WTC11 (cell line): ENCODE data around the gene PRTFDC1. TPM values are rescaled to one million over a fixed set of nuclear protein-coding genes. Genes with fewer than 3 reads are reported as not detected.

ENCODE experiments used
- ATAC-seq: fragments of 200-7000 bp; cut with Tn5 transposase; 2 replicates; pipeline ENCODE4 v1.10.0; 2021; ENCODE audit warnings: mild to moderate bottlenecking, moderate library complexity
- CTCF ChIA-PET: fragments of 300-600 bp; sonication (Branson Sonifier 250); formaldehyde crosslinking; loops from one replicate; lab custom pipeline; 2021; ENCODE audit warnings: antibody characterized with exemption; lab: Charles Lee
- POLR2A ChIA-PET: fragments of 350-600 bp; sonication (Branson Sonifier 250); formaldehyde crosslinking; loops from one replicate; lab custom pipeline; 2021; ENCODE audit warnings: antibody characterized with exemption; lab: Charles Lee
- DNase-seq: peaks from one replicate; pipeline ENCODE4 v3.0.0; 2021; ENCODE audit warnings: low spot score
- H3K27ac Mint-ChIP-seq: 2 replicates; pipeline ENCODE4 v1.8.0; 2021; ENCODE audit warnings: mixed read lengths
- H3K27me3 Mint-ChIP-seq: 2 replicates; pipeline ENCODE4 v1.8.0; 2021; ENCODE audit warnings: low read depth, mild to moderate bottlenecking, moderate library complexity, mixed read lengths
- H3K36me3 Mint-ChIP-seq: 2 replicates; pipeline ENCODE4 v1.8.0; 2021; ENCODE audit warnings: mixed read lengths
- H3K4me1 Mint-ChIP-seq: 2 replicates; pipeline ENCODE4 v1.8.0; 2022; ENCODE audit warnings: mixed read lengths
- H3K4me3 Mint-ChIP-seq: 2 replicates; pipeline ENCODE4 v1.8.0; 2021; ENCODE audit warnings: mild to moderate bottlenecking, moderate library complexity, mixed read lengths
- H3K9me3 Mint-ChIP-seq: 2 replicates; pipeline ENCODE4 v1.8.0; 2021; ENCODE audit warnings: mixed read lengths
- ATF1 ChIP-seq: sonication (generic); formaldehyde crosslinking; IDR thresholded peaks from 2 replicates; pipeline ENCODE4 v1.8.1; 2023; ENCODE audit warnings: mild to moderate bottlenecking, moderate library complexity, missing genetic modification reagents
- ATF3 ChIP-seq: sonication (generic); formaldehyde crosslinking; conservative IDR thresholded peaks from 2 replicates; pipeline ENCODE4 v1.8.1; 2022; ENCODE audit warnings: mild to moderate bottlenecking, missing genetic modification reagents
- CREB1 ChIP-seq: sonication (generic); formaldehyde crosslinking; IDR thresholded peaks from 2 replicates; pipeline ENCODE4 v1.8.0; 2023; ENCODE audit warnings: mild to moderate bottlenecking, missing genetic modification reagents
- E2F1 ChIP-seq: sonication (generic); formaldehyde crosslinking; IDR thresholded peaks from 2 replicates; pipeline ENCODE4 v1.8.0; 2022; ENCODE audit warnings: mild to moderate bottlenecking, missing genetic modification reagents
- ELF4 ChIP-seq: sonication (generic); formaldehyde crosslinking; IDR thresholded peaks from 2 replicates; pipeline ENCODE4 v1.8.1; 2022; ENCODE audit warnings: low read depth, mild to moderate bottlenecking, moderate library complexity, missing genetic modification reagents
- EMX1 ChIP-seq: fragments of 250-450 bp; sonication (Bioruptor Pico); IDR thresholded peaks from 2 replicates; pipeline ENCODE4 v1.8.0; 2021; ENCODE audit warnings: mild to moderate bottlenecking
- ETV6 ChIP-seq: sonication (generic); formaldehyde crosslinking; IDR thresholded peaks from 2 replicates; pipeline ENCODE4 v1.8.1; 2022; ENCODE audit warnings: mild to moderate bottlenecking, missing genetic modification reagents
- FOXK1 ChIP-seq: sonication (generic); formaldehyde crosslinking; IDR thresholded peaks from 2 replicates; pipeline ENCODE4 v1.8.0; 2022; ENCODE audit warnings: mild to moderate bottlenecking, moderate library complexity, missing genetic modification reagents
- GTF2I ChIP-seq: fragments of 250-450 bp; sonication (Bioruptor Pico); conservative IDR thresholded peaks from 2 replicates; pipeline ENCODE4 v1.4.0; 2021; ENCODE audit warnings: mild to moderate bottlenecking
- IRF1 ChIP-seq: sonication (generic); formaldehyde crosslinking; IDR thresholded peaks from 2 replicates; pipeline ENCODE4 v1.8.0; 2023; ENCODE audit warnings: missing genetic modification reagents
- IRF2 ChIP-seq: sonication (generic); formaldehyde crosslinking; IDR thresholded peaks from 2 replicates; pipeline ENCODE4 v1.8.0; 2022; ENCODE audit warnings: low read depth, missing genetic modification reagents, borderline replicate concordance
- JAZF1 ChIP-seq: fragments of 250-450 bp; sonication (Bioruptor Pico); IDR thresholded peaks from 2 replicates; pipeline ENCODE4 v1.9.0; 2021; ENCODE audit warnings: moderate library complexity, mild to moderate bottlenecking, inconsistent platforms
- JUN ChIP-seq: sonication (generic); formaldehyde crosslinking; IDR thresholded peaks from 2 replicates; pipeline ENCODE4 v1.8.0; 2023; ENCODE audit warnings: mild to moderate bottlenecking, missing genetic modification reagents
- NFATC4 ChIP-seq: fragments of 250-450 bp; sonication (Bioruptor Pico); IDR thresholded peaks from 2 replicates; pipeline ENCODE4 v1.9.0; 2021; ENCODE audit warnings: mild to moderate bottlenecking
- SMAD4 ChIP-seq: sonication (generic); formaldehyde crosslinking; IDR thresholded peaks from 2 replicates; pipeline ENCODE4 v1.8.0; 2022; ENCODE audit warnings: mild to moderate bottlenecking, missing genetic modification reagents
- TCF7 ChIP-seq: sonication (generic); formaldehyde crosslinking; IDR thresholded peaks from 2 replicates; pipeline ENCODE4 v1.8.0; 2022; ENCODE audit warnings: mild to moderate bottlenecking, low read depth, missing genetic modification reagents, moderate library complexity
- TEAD4 ChIP-seq: sonication (generic); formaldehyde crosslinking; IDR thresholded peaks from 2 replicates; pipeline ENCODE4 v1.8.0; 2022; ENCODE audit warnings: mild to moderate bottlenecking, missing genetic modification reagents
- TP53 ChIP-seq: sonication (generic); formaldehyde crosslinking; IDR thresholded peaks from 2 replicates; pipeline ENCODE4 v1.8.1; 2023; ENCODE audit warnings: mild to moderate bottlenecking, missing genetic modification reagents
- ZBTB21 ChIP-seq: sonication (generic); formaldehyde crosslinking; IDR thresholded peaks from 2 replicates; pipeline ENCODE4 v1.8.1; 2023; ENCODE audit warnings: mild to moderate bottlenecking, missing genetic modification reagents, borderline replicate concordance
- ZMAT4 ChIP-seq: fragments of 250-450 bp; sonication (Bioruptor Pico); IDR thresholded peaks from 2 replicates; pipeline ENCODE4 v1.9.0; 2021; ENCODE audit warnings: mild to moderate bottlenecking
- ZNF138 ChIP-seq: sonication (generic); formaldehyde crosslinking; conservative IDR thresholded peaks from 2 replicates; pipeline ENCODE4 v1.8.1; 2022; ENCODE audit warnings: mild to moderate bottlenecking, moderate library complexity, missing genetic modification reagents
- ZNF219 ChIP-seq: sonication (generic); formaldehyde crosslinking; IDR thresholded peaks from 2 replicates; pipeline ENCODE4 v1.8.0; 2023; ENCODE audit warnings: missing genetic modification reagents, mild to moderate bottlenecking, borderline replicate concordance
- ZNF416 ChIP-seq: fragments of 250-450 bp; sonication (Bioruptor Pico); IDR thresholded peaks from 2 replicates; pipeline ENCODE4 v1.9.0; 2021; ENCODE audit warnings: mild to moderate bottlenecking, inconsistent platforms
- ZNF423 ChIP-seq: fragments of 250-450 bp; sonication (Bioruptor Pico); IDR thresholded peaks from 2 replicates; pipeline ENCODE4 v2.1.2; 2022; ENCODE audit warnings: mild to moderate bottlenecking, moderate library complexity
- total RNA-seq: library from RNA; stranded (reverse); gene quantifications from 3 replicates; pipeline ENCODE4 v1.2.3, GENCODE V29; 2021
- TF ChIP-seq, protein P1 (sequence below): sonication (generic); formaldehyde crosslinking; IDR thresholded peaks from 2 replicates; pipeline ENCODE4 v1.8.1; 2023; ENCODE audit warnings: mild to moderate bottlenecking, missing genetic modification reagents
- TF ChIP-seq, protein P2 (sequence below): fragments of 250-450 bp; sonication (Bioruptor Pico); conservative IDR thresholded peaks from 2 replicates; pipeline ENCODE4 v1.9.0; 2021; ENCODE audit warnings: mild to moderate bottlenecking
- TF ChIP-seq, protein P3 (sequence below): sonication (generic); formaldehyde crosslinking; IDR thresholded peaks from 2 replicates; pipeline ENCODE4 v1.8.1; 2022; ENCODE audit warnings: mild to moderate bottlenecking, moderate library complexity, missing genetic modification reagents

Gene PRTFDC1
- total RNA-seq, 1 experiment from 2014 or later, result 6.1 TPM

DNA sequence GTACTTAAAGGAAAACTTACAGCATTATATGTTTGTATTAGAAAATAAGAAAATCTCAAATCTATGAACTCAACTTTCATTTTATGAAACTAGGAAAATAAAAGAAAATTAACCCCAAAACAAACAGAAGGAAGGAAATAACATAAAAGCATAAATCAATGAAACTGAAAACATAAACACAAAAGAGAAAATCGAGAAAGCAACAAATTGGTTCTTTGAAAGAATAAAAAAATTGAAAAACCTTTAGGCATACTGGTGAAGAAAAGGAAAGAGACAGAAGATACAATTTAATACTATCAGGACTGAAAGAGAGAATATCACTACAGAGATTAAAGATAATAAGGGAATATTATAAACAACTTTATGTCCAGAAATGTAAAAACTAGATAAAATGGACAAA is 21.2 kb downstream of the PRTFDC1 start:
- CTCF ChIA-PET, result no interaction called here

GRCh38 chr10:24930427-24930826 is 22.0 kb downstream of the PRTFDC1 start:
- Mint-ChIP-seq H3K36me3 (peaks cover 11% of the 10 kb centered on the region), H3K27me3 (no peaks in the 10 kb centered on the region), H3K27ac (no peak overlapping the region), H3K4me1 (no peaks in the 10 kb centered on the region), H3K9me3 (peaks cover 19% of the 10 kb centered on the region), H3K4me3 (no peak overlapping the region)
- POLR2A ChIA-PET, result no interaction called here
- TF ChIP-seq IRF2 (CRISPR knock-in tag) (no peak), ATF1 (no peak), GTF2I (CRISPR knock-in tag) (no peak), JUN (CRISPR knock-in tag) (no peak)
- TF ChIP-seq, protein P1, sequence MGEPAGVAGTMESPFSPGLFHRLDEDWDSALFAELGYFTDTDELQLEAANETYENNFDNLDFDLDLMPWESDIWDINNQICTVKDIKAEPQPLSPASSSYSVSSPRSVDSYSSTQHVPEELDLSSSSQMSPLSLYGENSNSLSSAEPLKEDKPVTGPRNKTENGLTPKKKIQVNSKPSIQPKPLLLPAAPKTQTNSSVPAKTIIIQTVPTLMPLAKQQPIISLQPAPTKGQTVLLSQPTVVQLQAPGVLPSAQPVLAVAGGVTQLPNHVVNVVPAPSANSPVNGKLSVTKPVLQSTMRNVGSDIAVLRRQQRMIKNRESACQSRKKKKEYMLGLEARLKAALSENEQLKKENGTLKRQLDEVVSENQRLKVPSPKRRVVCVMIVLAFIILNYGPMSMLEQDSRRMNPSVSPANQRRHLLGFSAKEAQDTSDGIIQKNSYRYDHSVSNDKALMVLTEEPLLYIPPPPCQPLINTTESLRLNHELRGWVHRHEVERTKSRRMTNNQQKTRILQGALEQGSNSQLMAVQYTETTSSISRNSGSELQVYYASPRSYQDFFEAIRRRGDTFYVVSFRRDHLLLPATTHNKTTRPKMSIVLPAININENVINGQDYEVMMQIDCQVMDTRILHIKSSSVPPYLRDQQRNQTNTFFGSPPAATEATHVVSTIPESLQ (CRISPR knock-in tag), result no peak
- ATAC-seq (no peak), DNase-seq (no peak)
- CTCF ChIA-PET, result interaction anchor here (1.3 kb wide), 1 partner anchor 296 kb away, joined by 3 read pairs; no protein-coding TSS in a partner anchor

More for the DNA sequence above, 21.2 kb downstream of the PRTFDC1 start:
- ATAC-seq, result no peak
- Mint-ChIP-seq H3K4me1 (no peaks in the 10 kb centered on the region), H3K4me3 (no peak overlapping the region), H3K9me3 (peaks cover 14% of the 10 kb centered on the region), H3K27me3 (no peaks in the 10 kb centered on the region), H3K36me3 (peaks cover 11% of the 10 kb centered on the region), H3K27ac (no peak overlapping the region)
- no peak for DNase-seq
- TF ChIP-seq ETV6 (CRISPR knock-in tag), result no peak
- TF ChIP-seq SMAD4 (CRISPR knock-in tag), result no peak
- TF ChIP-seq JUN (CRISPR knock-in tag), result no peak
- TF ChIP-seq TCF7 (CRISPR knock-in tag), result no peak
- no peak for TF ChIP-seq TEAD4 (CRISPR knock-in tag)
- TF ChIP-seq NFATC4, result no peak
- TF ChIP-seq EMX1 (CRISPR knock-in tag), result no peak
- no peak for TF ChIP-seq ZNF416
- TF ChIP-seq IRF1, result no peak
- TF ChIP-seq ZBTB21 (CRISPR knock-in tag), result no peak
- no peak for TF ChIP-seq TP53 (CRISPR knock-in tag)
- no peak for TF ChIP-seq CREB1 (CRISPR knock-in tag)
- no peak for TF ChIP-seq ZNF138
- TF ChIP-seq, protein P2, sequence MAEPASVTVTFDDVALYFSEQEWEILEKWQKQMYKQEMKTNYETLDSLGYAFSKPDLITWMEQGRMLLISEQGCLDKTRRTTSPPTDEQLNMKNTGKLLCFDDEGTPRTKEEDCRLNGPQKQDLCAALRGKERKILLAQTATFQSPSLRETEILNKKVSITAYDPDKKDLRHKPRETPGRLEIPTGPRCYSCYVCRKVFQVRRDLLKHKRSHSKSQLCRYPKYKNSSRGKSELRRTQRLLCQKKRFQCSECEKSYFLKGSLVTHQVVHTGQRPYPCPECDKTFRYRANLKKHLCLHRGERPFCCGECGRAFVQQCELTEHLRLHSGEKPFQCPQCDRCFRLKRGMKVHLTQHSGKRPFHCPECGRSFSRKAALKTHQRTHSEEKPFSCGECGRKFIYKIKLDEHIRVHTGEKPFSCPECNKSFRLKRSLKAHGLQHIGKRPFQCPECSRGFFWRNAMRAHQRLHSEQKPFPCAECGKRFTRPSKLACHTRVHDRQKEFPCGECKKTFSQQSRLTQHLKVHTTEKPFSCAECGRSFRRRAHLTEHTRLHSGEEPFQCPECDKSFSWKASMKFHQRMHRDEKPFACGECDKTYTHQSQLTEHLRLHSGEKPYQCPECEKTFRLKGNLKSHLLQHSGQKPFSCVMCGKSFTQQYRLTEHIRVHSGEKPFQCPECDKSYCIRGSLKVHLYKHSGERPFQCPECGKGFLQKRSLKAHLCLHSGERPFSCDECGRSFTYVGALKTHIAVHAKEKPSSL, result no peak
- TF ChIP-seq, protein P3, sequence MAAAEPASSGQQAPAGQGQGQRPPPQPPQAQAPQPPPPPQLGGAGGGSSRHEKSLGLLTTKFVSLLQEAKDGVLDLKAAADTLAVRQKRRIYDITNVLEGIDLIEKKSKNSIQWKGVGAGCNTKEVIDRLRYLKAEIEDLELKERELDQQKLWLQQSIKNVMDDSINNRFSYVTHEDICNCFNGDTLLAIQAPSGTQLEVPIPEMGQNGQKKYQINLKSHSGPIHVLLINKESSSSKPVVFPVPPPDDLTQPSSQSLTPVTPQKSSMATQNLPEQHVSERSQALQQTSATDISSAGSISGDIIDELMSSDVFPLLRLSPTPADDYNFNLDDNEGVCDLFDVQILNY, result no peak
- POLR2A ChIA-PET, result no interaction called here

GRCh38 chr10:24929904-24930303 is 22.5 kb downstream of the PRTFDC1 start:
- H3K4me1 Mint-ChIP-seq, result no peaks in the 10 kb centered on the region
- peaks cover 10% of the 10 kb centered on the region for H3K36me3 Mint-ChIP-seq
- POLR2A ChIA-PET, result no interaction called here
- no peak for TF ChIP-seq NFATC4
- TF ChIP-seq JAZF1, result no peak
- no peak for TF ChIP-seq ELF4 (CRISPR knock-in tag)
- TF ChIP-seq IRF1, result no peak
- TF ChIP-seq ATF3 (CRISPR knock-in tag), result no peak
- TF ChIP-seq ZNF219 (CRISPR knock-in tag), result no peak
- no peak for TF ChIP-seq FOXK1 (CRISPR knock-in tag)
- TF ChIP-seq ZNF423, result no peak
- TF ChIP-seq CREB1 (CRISPR knock-in tag), result no peak
- TF ChIP-seq E2F1 (CRISPR knock-in tag), result no peak
- TF ChIP-seq ZMAT4, result no peak

More at GRCh38 chr10:24929904-24930303, 22.5 kb downstream of the PRTFDC1 start:
- ATAC-seq, result no peak
- Mint-ChIP-seq H3K4me3 (no peak overlapping the region), H3K27ac (no peak overlapping the region), H3K27me3 (no peaks in the 10 kb centered on the region), H3K9me3 (peaks cover 20% of the 10 kb centered on the region)
- no peak for DNase-seq
- CTCF ChIA-PET, result interaction anchor here (1.0 to 1.3 kb wide), 2 partner anchors 287 to 297 kb away, joined by 3 read pairs; no protein-coding TSS in a partner anchor
